Right forelimb (tissue), 1 donor: ENCODE data around the gene SULT4A1.

Experiments used
- DNase-seq: peaks from one replicate; pipeline ENCODE4 v3.0.0-alpha.2; 2018

The SULT4A1 gene

DNA sequence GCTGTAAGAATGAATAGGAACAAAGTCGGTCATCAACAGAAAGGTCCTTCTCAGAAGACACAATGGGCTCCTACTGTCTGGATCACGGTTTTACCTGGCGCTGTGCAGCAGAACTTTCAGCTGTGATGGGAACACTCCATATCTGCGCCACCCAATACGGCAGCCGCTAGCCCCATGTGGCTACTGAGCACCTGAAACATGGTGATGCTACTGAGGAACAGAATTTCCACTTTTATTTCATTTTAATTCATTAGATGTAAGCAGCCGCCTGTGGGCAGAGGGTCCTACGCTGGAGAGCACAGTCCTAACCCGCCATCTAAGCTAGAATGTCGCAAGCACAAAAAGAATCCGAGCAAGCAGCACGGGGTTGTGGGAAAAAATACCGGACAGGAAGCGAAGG, 2.7 kb downstream of the SULT4A1 start:
- DNase-seq = no peak

DNA sequence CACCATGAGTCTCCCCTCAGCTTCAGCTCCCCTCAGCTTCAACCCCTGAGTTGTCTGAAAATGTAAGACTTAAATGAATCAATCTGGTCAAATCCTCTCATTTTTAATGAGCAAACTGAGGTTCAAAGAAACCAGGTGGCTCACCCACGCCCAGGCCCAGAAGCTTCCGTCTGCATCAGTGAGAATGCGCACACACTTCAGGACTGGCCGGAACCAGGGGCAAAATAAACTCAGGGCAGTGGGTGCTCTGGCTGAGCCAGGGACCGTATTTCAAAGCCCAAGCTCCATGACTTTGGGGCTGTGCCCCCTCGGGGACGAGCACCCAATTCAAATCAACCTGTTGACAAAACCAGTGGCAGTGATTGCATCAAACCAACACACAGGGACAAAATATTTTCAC, 3.1 kb downstream of the SULT4A1 start:
- DNase-seq = no peak

DNA sequence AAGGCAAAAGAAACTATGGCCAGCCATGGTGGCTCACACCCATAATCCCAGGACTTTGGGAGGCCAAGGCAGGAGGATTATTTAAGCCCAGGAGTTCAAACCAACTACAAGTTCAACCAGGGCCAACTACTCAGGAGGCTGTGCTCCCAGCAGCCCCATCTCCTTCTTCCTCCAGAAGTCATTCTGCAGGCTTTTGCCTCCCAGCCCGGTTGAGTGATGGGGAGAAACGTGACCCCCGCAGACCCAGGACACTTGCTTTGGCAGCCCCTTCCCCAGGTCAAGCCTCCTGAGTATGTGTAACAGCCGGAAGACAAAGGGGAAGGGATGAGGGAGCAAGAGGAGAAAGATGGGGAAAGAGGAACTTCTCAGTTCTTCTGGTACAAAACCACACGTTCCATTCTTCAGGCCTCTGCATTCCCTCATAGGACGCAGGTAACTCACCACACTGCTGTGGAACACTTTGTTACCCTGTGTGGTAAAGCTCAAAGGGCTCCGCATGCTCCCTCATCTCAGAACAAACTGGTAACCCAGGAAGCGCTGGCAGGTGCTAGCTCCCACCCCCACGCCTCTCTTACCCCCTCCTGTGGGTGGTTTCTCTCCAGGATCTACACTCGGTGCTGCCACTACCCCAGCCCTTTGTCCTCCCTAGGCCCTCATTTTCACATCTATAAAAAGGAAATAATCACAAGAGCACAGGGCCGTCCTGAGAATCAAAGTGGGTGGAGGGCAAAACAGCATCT, 4.0 kb downstream of the SULT4A1 start:
- no peak for DNase-seq

DNA sequence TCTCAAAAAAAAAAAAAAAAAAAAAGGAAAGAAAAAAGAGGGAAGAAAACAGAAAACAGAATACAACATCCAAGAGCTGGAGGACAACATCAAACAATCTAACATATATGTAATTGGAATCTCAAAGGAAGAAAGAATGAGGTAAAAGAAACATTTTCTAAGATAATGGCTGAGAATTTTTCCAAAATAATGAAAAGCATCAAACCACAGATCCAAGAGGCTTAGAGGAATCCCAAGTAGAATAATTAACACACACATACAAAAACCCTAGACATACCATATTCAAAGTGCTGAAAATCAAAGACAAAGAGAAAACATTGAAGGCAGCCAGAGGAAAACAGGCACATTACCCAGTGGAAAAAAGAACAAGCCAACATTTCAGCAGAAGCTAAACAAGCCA, 4.9 kb downstream of the SULT4A1 start:
- DNase-seq = no peak

DNA sequence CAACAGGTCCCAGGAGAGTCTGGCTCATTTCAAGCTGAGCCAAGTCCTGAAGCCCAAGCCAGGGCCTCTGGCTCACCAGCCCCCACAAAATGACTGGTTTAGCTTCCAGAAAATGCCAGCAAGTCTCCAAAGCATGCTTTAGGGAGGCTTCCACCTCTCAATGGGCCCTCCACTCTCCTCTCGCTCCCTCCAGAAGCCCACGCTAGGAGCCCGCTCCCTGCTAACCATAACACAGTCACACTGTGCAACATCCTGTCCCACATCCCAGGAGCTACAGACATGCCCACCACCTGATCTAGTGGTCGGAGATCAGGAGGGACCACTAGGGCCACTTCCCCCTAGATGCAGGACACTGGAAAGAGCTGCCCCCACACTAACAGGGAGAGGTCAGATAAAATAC, 6.9 kb downstream of the SULT4A1 start:
- no peak for DNase-seq

DNA sequence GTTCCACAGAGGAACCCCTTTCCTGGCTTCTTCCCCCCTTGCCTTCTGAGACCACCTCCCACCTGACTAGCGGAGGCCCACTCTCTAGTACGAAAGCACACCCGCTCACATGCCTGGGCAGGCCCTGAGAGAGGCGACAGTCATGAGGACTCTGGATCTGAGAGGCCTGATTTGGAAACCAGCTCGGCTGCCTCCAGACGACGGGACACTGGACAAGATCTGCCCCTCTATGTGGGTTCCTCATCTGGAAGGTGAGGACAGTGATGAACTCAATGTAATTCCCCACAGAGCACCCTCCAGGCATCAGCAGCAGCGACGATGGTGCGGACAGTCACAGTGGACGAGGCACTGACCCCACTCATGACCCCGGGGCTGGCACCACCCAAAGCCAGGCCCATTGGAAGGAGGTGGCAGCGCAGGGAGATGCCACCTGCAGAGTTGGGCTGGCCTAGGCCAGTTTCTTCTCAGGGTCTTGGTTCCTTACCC, 7.5 kb downstream of the SULT4A1 start:
- DNase-seq = no peak

DNA sequence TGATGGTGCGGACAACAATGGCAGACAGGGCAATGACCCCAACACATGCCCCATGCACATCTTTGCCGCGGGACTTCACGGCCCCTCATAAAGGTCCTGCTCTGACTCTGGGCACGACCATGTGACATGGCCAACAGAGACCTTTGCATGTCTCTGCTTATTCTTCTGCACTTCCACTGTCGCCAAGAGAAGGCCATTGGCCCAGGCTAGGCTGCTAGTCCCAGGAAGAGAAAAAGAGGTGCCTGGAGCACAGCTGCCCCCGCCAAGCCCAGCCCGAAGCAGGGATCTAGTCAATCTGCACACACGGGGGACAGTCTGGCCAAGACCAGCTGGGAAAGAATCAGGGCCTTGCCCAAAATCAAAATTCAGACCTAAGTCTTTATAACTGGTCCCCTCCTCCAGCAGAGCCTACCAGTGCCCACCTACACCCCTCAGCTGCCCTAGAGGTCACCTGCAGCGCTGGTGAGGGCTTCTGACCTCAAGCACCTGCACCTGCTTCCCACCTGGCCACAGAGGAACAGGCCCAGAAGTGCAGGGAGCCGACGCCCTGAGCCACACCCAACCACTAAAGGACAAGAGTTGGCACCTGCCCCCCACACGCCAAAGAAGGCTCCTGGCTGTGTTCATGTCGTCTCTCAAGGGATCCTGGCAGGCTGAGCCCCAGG, 8.1 kb downstream of the SULT4A1 start:
- DNase-seq = no peak

DNA sequence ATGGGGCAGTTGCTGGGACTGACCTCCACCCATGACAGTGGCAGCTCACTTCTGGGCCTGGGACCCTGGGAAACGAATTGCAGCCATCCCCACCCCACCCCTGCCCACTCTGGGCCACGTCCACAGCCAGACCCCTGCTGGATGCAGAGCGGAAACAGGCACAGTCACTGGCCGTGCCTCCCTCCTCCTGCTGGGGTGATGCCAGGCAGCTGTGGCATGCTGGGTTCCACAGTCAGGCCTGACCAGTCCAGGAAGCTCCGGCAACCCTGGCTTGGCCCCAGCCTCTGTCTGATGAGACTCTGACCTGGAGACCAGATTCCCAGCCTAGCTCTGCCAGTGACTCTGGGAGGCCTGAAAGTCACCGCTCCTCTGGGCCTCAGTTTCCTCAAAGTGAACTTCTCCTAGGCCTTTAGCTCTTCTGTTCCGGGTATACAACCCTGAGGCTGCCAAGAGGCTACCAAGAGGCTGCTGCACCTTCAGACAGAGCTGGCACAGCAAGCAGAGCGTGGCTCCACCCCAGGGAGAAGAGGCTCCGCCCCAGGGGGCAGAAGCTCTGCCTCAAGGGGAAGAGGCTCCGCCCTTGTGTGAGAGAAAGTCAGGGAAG, 8.9 kb downstream of the SULT4A1 start:
- no peak for DNase-seq

DNA sequence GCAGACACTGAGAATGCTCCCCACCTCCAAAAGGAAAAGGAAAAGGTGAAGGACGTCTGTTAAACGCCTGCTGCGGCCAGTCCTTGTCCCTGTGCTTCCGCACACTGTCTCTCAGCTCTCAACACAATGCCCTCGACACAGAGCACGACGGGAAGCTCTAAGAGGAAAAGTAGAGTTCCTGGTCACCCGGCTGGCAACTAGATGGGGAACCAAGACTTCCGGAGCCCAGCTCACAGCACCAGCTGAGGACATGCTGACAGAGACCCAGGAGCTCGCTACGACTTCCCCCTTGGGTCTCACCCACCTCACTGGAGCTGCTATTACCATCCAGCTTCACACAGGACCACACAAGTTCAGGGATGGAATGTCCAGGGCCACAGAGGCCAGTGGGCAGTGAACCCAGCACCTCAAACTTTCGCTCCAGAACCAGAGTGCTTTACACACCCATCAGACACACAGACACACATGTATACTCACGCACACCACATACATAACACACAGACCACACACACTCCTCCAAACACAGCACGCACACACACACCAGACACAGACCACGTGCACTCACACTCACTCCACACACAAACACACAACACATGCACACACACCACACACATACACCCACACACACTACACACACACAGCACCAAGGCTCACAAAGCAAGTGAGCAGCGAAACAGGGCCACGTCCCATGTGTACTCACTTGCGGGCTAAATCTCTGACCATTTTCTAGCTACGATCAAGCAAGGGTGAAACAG, 9.6 kb downstream of the SULT4A1 start:
- DNase-seq = no peak

DNA sequence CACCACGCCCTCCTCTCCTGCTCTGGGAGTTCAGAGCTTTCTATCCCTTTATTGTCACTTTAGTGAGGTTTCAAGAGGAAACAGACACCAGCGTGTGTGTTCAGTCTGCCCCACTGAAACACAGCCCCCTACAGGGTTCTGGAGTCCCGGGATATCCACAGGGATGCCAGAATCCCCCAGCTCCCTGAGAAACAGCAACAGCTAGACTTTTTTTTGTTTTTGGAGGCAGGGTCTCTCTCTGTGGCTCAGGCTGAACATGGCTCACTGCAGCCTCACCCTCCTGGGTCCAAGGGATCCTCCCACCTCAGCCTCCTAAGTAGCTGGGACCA, 10.4 kb downstream of the SULT4A1 start:
- DNase-seq = no peak

DNA sequence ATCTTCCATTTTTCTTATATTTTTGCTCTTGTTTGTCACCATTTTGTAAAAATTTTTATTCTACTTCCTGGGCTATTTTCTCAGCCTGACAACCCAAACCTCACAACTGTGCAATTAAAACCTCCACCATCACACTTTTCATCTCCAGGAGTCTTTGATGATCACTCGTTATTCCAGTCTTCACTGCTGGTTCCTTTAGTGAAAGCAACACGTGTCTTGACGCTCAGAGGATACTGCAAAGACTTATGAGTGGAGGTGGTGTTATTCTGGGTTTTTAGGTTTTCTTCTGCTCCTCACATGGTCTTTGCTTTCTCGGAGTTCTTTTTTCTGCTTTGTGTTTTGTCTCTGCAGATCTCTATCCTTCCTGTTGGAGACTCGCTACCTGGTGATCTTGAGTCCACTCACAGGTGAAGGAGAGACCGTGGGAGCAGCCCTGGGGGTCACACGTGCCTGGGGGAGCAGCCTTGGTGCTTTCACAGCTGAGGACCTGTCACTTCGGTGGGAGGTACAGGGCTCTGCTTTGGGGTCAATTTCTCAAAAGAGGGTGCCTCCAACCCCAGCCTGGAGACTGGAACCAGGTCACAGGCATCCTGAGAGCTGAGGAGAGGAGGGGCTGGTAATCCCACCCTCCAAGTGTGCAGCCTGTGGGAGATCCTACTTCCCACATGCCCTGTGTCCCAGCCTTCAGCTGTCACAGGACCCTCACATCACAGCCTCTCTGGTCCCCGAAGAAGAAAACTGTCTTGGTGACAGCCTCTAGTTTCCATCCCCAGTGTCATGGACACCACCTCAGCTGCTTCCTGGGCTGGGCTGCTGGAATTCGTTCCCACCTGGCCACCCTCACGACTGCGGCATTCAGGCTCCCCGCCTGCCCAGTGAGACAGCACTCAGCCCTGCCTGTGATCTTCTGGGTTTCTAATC, 11.0 kb downstream of the SULT4A1 start:
- DNase-seq = no peak

DNA sequence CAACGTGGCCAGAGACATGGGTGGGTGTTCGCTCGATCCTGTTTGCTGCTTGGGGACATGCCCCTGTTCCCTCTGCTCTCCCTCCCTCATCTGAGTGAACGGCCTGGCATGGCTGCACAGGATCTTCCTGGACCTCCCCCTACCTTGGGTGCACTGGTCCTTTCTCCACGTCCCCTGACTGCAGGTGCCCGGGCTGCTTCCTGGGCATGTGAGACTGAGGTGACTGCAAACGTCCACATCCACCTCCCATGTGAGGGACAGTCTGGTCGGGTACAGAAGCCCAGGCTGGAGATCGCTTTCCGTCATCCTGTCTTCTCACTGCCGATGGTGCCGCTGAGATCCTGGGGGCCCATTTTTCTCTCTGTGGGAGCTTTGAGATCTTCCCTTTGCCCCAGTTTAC, 11.8 kb downstream of the SULT4A1 start:
- no peak for DNase-seq

DNA sequence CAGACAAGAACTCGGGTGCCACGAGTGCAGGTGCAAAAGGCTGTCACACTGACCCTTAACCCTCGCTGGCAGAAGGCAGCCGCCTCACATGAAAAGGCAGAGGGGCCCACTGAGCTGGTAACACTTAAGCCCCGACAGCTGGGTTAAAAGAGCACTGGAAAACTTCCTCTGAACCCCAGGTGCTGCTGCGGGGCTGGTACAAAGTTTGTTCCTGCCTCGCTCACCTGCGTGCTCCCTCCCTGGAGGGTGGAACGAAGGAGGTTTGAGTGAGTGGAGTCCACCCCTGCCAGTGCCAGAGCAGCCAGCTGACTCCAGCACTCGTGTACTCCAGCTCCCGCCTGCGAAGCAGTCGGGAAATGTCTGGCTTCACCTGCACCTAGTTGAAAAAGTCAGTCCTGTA, 12.6 kb downstream of the SULT4A1 start:
- no peak for DNase-seq

DNA sequence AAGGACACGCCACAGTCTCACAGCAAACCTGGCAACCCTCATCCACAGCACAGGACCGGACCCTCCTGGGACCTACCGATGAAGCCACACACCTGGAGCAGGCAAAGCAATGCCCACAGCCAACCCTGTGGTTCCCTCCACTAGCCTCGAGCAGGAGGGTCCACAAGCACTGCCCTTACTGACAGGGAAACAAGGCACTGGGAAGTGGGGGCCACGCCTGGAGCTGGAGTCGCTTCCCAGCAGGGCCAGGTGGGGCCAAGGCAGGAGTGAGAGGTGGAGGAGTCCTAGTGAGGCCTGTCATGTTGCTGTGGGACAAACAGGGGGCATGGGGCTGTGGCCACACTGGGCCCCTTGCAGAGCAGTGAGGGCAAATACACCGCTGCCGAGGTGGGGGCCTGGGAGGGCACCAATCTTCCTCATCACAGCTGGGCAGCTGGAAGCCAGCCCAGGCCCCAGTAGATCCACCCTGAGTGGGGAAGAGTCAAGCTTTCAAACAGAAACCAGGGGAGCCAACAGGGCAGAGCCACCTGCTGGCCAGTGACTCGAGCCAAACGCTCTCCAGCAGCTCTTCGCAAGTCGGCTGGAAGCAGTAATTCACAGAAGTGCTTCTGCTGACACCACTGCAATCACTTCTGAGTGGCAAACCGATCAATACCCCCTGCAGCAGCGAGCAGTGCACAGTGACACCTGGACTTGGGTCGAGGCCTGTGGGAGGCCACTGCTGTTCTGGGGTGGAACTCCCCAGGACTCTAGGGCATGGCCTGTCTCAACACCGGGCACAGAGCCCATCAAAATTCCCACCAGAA, 13.7 kb downstream of the SULT4A1 start:
- no peak for DNase-seq

DNA sequence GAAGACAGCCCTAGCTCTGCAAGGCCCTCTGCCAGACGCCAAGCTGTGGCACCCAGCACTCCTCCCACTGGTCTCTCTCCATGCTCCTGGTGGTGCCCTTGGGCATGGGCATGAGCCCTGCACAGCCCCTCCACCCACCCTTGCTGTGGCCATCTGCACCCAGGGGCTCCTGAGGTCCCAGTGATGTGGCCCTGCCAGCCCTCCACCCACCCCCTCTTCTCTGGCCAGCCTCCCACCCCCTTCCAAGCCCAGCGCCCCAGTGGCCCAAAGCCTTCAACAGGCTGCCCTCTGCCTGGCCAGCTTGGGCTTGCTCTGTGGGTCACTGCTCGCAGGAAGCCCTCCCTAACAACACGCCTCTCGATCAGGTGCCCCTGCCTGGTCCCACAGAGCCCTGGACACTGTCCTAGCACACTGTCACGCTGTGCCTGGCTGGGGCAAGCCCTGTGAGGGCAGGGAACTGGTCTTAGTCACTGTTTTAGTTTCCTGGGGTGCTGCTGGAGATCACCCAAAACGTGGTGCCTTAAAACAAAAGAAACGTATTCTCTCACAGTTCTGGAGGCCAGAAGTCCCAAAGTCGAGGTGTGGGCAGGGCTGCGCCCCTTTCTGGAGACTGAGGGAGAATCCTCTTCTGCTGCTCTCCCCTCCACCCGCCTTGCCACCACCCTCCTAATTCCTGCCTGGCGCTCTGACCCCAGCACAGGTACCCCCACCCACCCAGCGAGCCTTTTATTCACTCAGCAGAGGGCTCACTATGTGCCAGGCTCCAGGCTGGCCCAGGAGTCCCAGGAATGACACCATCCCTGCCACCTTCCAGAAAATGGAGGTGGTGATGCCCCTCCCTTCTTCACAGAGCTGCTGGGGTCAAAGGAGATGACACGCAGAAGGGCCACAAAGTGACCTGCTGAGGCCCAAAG, 14.7 kb downstream of the SULT4A1 start:
- DNase-seq = peak; percentile 25

DNA sequence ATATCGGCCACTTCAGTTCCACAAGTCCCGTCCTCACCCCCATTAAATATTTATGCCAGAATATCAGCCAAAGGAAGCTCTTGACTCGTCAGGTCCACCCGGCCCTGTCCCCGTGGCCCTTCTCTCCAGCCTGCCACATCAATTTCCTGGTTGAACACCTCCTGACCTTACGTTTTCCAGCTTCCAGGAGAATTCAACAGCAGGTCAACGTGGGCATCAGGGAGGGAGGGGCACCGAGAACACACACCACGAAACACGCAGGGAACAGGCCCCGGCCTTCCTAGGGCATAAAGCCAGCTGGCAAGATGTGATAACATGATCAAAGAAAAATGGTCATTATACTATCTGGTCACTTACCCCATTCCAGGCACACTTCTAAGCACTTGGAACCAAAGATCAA, 15.3 kb downstream of the SULT4A1 start:
- peak; percentile 30 for DNase-seq

DNA sequence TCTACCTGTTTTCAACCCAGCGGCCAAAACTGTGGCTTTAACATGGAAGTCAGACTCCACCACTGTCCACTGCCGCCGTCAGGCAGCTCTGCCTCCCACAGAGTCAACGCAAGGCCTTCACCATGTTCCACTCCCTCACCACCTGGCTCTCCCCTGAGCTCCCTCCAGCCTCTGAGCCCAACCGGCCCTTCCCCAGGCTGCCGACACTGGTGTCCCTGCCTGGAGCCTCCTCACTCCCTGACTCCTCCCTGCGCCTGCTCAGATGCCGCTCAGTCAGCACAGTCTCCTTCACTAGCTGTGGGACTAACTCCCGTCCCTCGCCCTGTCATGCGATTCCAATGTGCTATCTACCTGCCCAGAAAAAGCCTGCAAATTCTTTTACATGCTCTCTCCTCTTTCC, 16.3 kb downstream of the SULT4A1 start:
- DNase-seq = no peak

DNA sequence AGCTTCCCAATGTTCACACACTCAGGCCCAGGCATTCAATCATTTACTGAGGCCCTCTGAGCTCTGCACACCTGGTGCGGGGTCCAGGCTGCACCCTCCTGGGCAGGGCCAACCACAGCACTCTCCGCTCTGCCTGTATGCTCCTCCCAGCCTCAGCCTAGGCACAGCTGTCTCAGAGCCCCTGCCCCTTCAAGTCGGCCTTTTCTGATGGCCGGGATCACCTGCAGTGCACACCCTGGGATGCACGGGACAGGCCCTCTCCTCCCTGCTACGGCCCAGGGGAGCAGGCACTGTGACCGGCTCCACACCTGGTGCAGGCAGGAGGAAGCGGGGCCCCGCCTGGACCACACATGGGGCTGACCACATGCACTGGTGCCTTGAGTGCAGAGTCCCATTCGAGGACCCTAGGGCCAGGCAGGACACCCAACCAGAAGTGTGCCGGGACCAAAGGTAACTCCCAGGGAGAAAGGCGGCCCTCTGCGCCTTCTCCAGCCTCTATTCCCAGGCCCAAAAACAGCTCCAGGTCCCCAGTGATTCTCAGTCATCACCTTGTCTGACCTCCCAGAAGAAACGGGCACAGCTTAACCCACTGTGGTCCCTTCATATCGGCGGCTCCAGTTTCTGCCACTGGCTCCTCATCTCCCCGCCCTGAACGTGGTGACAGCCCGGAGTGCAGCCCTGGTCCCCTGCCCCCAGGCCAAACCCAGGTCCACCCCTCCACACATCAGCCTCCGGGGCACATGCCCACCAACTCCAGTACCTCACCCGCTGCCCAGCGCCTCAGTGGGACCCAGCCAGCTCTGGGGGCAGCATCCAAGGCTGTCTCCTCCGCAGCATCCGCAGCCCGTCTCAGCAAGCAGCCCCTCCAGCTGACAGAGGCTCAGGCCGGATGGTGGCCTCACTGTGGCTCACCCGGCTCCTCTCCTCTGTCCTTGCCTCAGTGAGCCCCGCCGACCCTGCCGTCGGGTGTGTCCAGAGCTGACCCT, 17.5 kb downstream of the SULT4A1 start:
- no peak for DNase-seq
